PC-3 (cell line): Measurements from ENCODE around the gene GRIA1. TPM values are rescaled to one million over a fixed set of nuclear protein-coding genes. Genes with fewer than 3 reads are reported as not detected.

Experiments used
- ATAC-seq: fragments of 200-7000 bp; cut with Tn5 transposase; 2 replicates; pipeline ENCODE4 v1.9.1; 2020; ENCODE audit warnings: mild to moderate bottlenecking, moderate library complexity
- BruUV-seq: library from RNA; stranded (reverse); fragments of 400-500 nt; replicated peaks from 2 replicates; lab custom pipeline; 2021; lab: Mats Ljungman, UMichigan
- CTCF ChIA-PET: fragments of 300-600 bp; sonication (Branson Sonifier 250); formaldehyde crosslinking; loops from one replicate; lab custom pipeline; 2022; ENCODE audit warnings: antibody characterized with exemption; lab: Charles Lee
- POLR2A ChIA-PET: fragments of 300-600 bp; sonication (Branson Sonifier 250); formaldehyde crosslinking; loops from one replicate; lab custom pipeline; 2022; ENCODE audit warnings: antibody characterized with exemption; ENCODE audit not compliant: unreplicated experiment; lab: Charles Lee
- DNase-seq: peaks from one replicate; pipeline ENCODE4 v3.0.0-alpha.2; 2015
- H2AFZ ChIP-seq: fragments of 300-600 bp; sonication (generic); 2 replicates; pipeline ENCODE4 v1.6.0; 2016; ENCODE audit warnings: antibody characterized with exemption, low read length
- H3F3A ChIP-seq: fragments of 300-600 bp; sonication (generic); one replicate; pipeline ENCODE4 v1.6.0; 2017; ENCODE audit warnings: antibody characterized with exemption, low read length, control low read depth, mild to moderate bottlenecking; ENCODE audit not compliant: unreplicated experiment
- H3K27ac ChIP-seq: fragments of 300-600 bp; sonication (generic); 2 replicates; pipeline ENCODE4 v1.5.1; 2016; ENCODE audit warnings: mild to moderate bottlenecking, low read length
- H3K27me3 ChIP-seq: fragments of 300-600 bp; sonication (generic); 2 replicates; pipeline ENCODE4 v1.6.1; 2016; ENCODE audit warnings: low read length, mixed read lengths
- H3K36me3 ChIP-seq: fragments of 300-600 bp; sonication (generic); 2 replicates; pipeline ENCODE4 v1.6.1; 2016; ENCODE audit warnings: low read depth, mixed run types, low read length, mixed read lengths
- H3K4me1 ChIP-seq: fragments of 300-600 bp; sonication (generic); 2 replicates; pipeline ENCODE4 v1.5.1; 2016; ENCODE audit warnings: low read length; ENCODE audit not compliant: insufficient read depth
- H3K4me2 ChIP-seq: fragments of 300-600 bp; sonication (generic); 2 replicates; pipeline ENCODE4 v1.6.0; 2016; ENCODE audit warnings: low read length
- H3K4me3 ChIP-seq: fragments of 300-600 bp; sonication (generic); 2 replicates; pipeline ENCODE4 v1.5.1; 2016; ENCODE audit warnings: mild to moderate bottlenecking, low read length, mixed read lengths
- H3K79me2 ChIP-seq: fragments of 300-600 bp; sonication (generic); 2 replicates; pipeline ENCODE4 v1.6.1; 2017; ENCODE audit warnings: low read length, mixed read lengths
- H3K9ac ChIP-seq: fragments of 300-600 bp; sonication (generic); 2 replicates; pipeline ENCODE4 v1.6.0; 2016; ENCODE audit warnings: mild to moderate bottlenecking, low read length
- H3K9me2 ChIP-seq: fragments of 300-600 bp; sonication (generic); replicated peaks from 2 replicates; pipeline ENCODE4 v1.6.1; 2016; ENCODE audit warnings: mixed run types, low read length, mixed read lengths
- H3K9me3 ChIP-seq: fragments of 300-600 bp; sonication (generic); 2 replicates; pipeline ENCODE4 v1.6.1; 2016; ENCODE audit warnings: low read length, mixed read lengths
- H4K20me1 ChIP-seq: fragments of 300-600 bp; sonication (generic); 2 replicates; pipeline ENCODE4 v1.6.1; 2016; ENCODE audit warnings: low read length, mixed read lengths
- EZH2 ChIP-seq: fragments of 300-600 bp; sonication (generic); IDR thresholded peaks from one replicate; pipeline ENCODE4 v1.6.1; 2017; ENCODE audit warnings: antibody characterized with exemption, mild to moderate bottlenecking, low read length; ENCODE audit not compliant: unreplicated experiment
- EZH2phosphoT487 ChIP-seq: fragments of 300-600 bp; sonication (generic); IDR thresholded peaks from 2 replicates; pipeline ENCODE4 v1.6.1; 2018; ENCODE audit warnings: mild to moderate bottlenecking, antibody characterized with exemption, low read length, borderline replicate concordance
- intact Hi-C: fragments of 100-400 bp; cut with micrococcal nuclease; formaldehyde crosslinking; loops from 2 replicates; pipeline ENCODE4 v1.9.0; 2023
- total RNA-seq: library from RNA; depleted of rRNA; stranded (reverse); fragments of >200 nt; gene quantifications from 2 replicates; pipeline ENCODE4 v1.2.3, GENCODE V29; 2014
- TF ChIP-seq, protein P1 (sequence below): fragments of 300-600 bp; sonication (generic); conservative IDR thresholded peaks from 2 replicates; pipeline ENCODE4 v1.5.1; 2017; ENCODE audit warnings: antibody characterized with exemption, low read depth, mild to moderate bottlenecking, low read length

The GRIA1 gene
- total RNA-seq, 1 experiment from 2014 or later = not detected

DNA sequence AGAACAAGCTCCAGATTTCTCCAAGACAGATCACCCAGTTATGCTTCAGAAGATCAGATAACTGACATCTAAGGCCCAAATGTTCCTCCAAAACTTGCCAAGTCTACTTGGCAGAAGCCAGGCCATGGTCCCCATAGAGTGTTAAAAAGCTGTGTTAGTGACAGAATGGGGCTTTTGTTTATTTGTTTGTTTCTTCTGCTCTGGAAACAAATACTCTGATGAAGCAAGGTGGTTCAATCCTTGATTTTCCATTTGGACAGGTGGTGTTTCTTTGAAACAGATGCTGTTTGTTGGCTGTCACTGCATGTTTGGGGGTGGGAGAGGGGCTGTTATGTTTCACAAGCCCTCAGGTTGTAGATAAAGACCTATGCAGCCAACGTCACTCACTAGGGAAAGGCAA is 284.2 kb downstream of the GRIA1 start:
- POLR2A ChIA-PET = no interaction called here
- Histone ChIP-seq H4K20me1 (no peaks in the 10 kb centered on the region), H3K9ac (no peak overlapping the region), H3K9me2 (no peaks in the 10 kb centered on the region), H3K4me1 (no peaks in the 10 kb centered on the region), H3K27me3 (0 out of 2 replicates have a peak, but pooled peaks cover 10% of the 10 kb centered on the region), H3K4me2 (no peak overlapping the region), H3K27ac (no peak overlapping the region), H3K36me3 (no peaks in the 10 kb centered on the region), H3K9me3 (no peaks in the 10 kb centered on the region), H3F3A (no peaks in the 10 kb centered on the region), H3K4me3 (no peak overlapping the region), H3K79me2 (no peaks in the 10 kb centered on the region), H2AFZ (no peak overlapping the region)
- BruUV-seq = no TSS peak
- CTCF ChIA-PET = no interaction called here
- no peak for ATAC-seq
- DNase-seq = no peak
- TF ChIP-seq EZH2 (no peak), EZH2phosphoT487 (no peak)
- TF ChIP-seq, protein P1, sequence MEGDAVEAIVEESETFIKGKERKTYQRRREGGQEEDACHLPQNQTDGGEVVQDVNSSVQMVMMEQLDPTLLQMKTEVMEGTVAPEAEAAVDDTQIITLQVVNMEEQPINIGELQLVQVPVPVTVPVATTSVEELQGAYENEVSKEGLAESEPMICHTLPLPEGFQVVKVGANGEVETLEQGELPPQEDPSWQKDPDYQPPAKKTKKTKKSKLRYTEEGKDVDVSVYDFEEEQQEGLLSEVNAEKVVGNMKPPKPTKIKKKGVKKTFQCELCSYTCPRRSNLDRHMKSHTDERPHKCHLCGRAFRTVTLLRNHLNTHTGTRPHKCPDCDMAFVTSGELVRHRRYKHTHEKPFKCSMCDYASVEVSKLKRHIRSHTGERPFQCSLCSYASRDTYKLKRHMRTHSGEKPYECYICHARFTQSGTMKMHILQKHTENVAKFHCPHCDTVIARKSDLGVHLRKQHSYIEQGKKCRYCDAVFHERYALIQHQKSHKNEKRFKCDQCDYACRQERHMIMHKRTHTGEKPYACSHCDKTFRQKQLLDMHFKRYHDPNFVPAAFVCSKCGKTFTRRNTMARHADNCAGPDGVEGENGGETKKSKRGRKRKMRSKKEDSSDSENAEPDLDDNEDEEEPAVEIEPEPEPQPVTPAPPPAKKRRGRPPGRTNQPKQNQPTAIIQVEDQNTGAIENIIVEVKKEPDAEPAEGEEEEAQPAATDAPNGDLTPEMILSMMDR = no peak
- intact Hi-C loops = no loop called here

DNA sequence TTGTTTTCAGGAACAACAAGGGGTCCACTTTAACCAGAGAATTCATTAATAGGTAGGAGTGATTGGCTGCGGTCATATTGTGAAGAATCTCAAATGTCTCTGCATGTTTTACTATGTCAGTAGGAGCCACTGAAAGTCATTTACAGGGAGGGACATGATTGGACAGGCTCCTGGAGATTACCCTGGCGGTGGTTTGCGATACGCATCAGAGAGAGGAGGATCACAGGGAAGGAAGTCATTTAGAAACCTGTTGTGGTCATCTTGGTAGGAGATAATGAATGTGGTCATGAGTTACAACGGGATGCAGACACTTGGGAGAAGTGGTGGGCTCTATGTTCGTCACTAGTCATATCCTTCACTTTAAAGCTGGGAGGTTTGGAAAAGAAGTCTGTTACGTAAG is 285.5 kb downstream of the GRIA1 start:
- no peak for DNase-seq
- Histone ChIP-seq H3K9me3 (no peaks in the 10 kb centered on the region), H3K4me1 (no peaks in the 10 kb centered on the region), H3K4me3 (no peak overlapping the region), H3K27ac (no peak overlapping the region), H3K9me2 (no peaks in the 10 kb centered on the region), H3K36me3 (no peaks in the 10 kb centered on the region), H3F3A (no peaks in the 10 kb centered on the region), H3K27me3 (0 out of 2 replicates have a peak, but pooled peaks cover 17% of the 10 kb centered on the region), H4K20me1 (no peaks in the 10 kb centered on the region), H2AFZ (no peak overlapping the region), H3K9ac (no peak overlapping the region), H3K4me2 (no peak overlapping the region), H3K79me2 (no peaks in the 10 kb centered on the region)
- ChIA-PET POLR2A (no interaction called here), CTCF (no interaction called here)
- intact Hi-C loops = no loop called here
- no TSS peak for BruUV-seq
- no peak for ATAC-seq
- TF ChIP-seq EZH2phosphoT487 (no peak), EZH2 (no peak)
- TF ChIP-seq, protein P1 = no peak

DNA sequence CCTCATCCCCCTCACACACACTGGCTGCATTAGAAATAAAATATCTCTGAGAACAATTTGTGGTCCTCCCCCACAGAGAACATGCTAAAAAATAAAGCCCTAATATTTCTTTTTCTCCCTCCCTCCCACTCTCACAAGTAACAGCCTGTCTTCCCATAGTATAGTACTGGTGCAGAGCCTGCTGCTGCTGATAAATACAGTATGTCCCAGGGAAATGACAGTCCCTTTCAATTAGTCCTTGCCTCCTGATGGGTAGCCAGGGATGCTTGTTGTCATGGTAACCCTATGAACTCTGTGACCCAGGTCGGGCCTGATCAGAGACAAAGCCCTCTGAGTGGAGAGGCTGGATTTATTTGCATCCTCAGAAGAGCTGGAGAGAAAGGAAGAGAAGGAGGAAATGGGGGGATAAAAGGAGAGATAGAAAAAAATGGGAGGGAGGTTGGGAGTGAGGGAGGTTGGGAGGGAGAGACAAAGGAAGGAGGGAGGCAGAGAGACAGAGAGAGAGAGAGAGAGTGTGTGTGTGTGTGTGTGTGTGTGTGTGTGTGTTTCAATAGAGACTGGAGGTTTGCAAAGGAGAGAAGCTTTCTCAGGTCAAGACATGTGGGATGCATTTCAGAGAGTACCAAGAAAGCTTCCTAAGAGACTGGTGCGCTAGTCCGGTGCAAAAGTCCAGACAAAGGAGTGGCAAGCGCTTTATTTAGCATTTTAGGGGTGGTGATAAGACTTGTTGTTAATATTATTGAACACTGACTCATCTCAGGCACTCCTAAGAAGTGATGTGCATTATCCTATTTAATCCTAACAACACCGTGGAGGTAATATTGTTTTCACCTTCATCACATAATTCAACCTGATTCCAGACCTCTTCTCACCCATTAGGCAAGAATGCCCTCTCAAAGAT is 287.5 kb downstream of the GRIA1 start:
- H3K27ac ChIP-seq = no peak overlapping the region
- no peak for DNase-seq
- H2AFZ ChIP-seq = no peak overlapping the region
- no peaks in the 10 kb centered on the region for H4K20me1 ChIP-seq
- H3K4me1 ChIP-seq = no peaks in the 10 kb centered on the region
- no peak for TF ChIP-seq EZH2phosphoT487
- TF ChIP-seq, protein P1 = no peak
- no peak for TF ChIP-seq EZH2
- no peaks in the 10 kb centered on the region for H3K79me2 ChIP-seq
- CTCF ChIA-PET = no interaction called here
- H3K9ac ChIP-seq = no peak overlapping the region
- no TSS peak for BruUV-seq
- H3K9me2 ChIP-seq = no peaks in the 10 kb centered on the region
- no peak for ATAC-seq
- H3F3A ChIP-seq = no peaks in the 10 kb centered on the region
- no peak overlapping the region for H3K4me3 ChIP-seq
- H3K27me3 ChIP-seq = 0 out of 2 replicates have a peak, but pooled peaks cover 14% of the 10 kb centered on the region
- no peaks in the 10 kb centered on the region for H3K9me3 ChIP-seq
- H3K36me3 ChIP-seq = no peaks in the 10 kb centered on the region
- no peak overlapping the region for H3K4me2 ChIP-seq
- intact Hi-C loops = no loop called here
- POLR2A ChIA-PET = no interaction called here
